Activated CD8-positive, alpha-beta T cell treated with anti-CD3 and anti-CD28 coated beads for 36 hours (primary cell): Measurements from ENCODE around the gene PHF5A. TPM values are rescaled to one million over a fixed set of nuclear protein-coding genes. Genes with fewer than 3 reads are reported as not detected.
A peak's percentile ranks its signal among the peaks of the same experiment; 100 is the strongest.

Experiments used
- ATAC-seq: fragments of 200-7000 bp; cut with Tn5 transposase; one replicate; pipeline ENCODE4 v1.10.0; 2021; ENCODE audit warnings: mild to moderate bottlenecking, moderate library complexity
- CTCF ChIA-PET: fragments of 350-600 bp; sonication (Branson Sonifier 250); formaldehyde crosslinking; loops from one replicate; lab custom pipeline; 2021; ENCODE audit warnings: antibody characterized with exemption; lab: Charles Lee
- POLR2A ChIA-PET: fragments of 350-600 bp; sonication (Branson Sonifier 250); formaldehyde crosslinking; loops from one replicate; lab custom pipeline; 2021; ENCODE audit warnings: antibody characterized with exemption; lab: Charles Lee
- DNase-seq: peaks from one replicate; pipeline ENCODE4 v3.0.0-alpha.2; 2020
- H3K27ac Mint-ChIP-seq: one replicate; pipeline ENCODE4 v1.8.0; 2021; ENCODE audit warnings: mild to moderate bottlenecking, mixed read lengths
- H3K27me3 Mint-ChIP-seq: one replicate; pipeline ENCODE4 v1.8.0; 2021; ENCODE audit warnings: mixed read lengths
- H3K36me3 Mint-ChIP-seq: one replicate; pipeline ENCODE4 v1.8.0; 2021; ENCODE audit warnings: low read depth, mixed read lengths
- H3K4me1 Mint-ChIP-seq: one replicate; pipeline ENCODE4 v1.8.0; 2021; ENCODE audit warnings: low read depth, mixed read lengths
- H3K4me3 Mint-ChIP-seq: one replicate; pipeline ENCODE4 v1.8.0; 2021; ENCODE audit warnings: mild to moderate bottlenecking, moderate library complexity, mixed read lengths
- H3K9me3 Mint-ChIP-seq: one replicate; pipeline ENCODE4 v1.8.0; 2021; ENCODE audit warnings: mixed read lengths
- CTCF ChIP-seq: fragments of 200-600 bp; IDR thresholded peaks from one replicate; pipeline ENCODE4 v1.8.0; 2022; ENCODE audit warnings: antibody characterized with exemption, mild to moderate bottlenecking
- intact Hi-C: fragments of 100-400 bp; cut with micrococcal nuclease; formaldehyde crosslinking; loops from one replicate; pipeline ENCODE4 v1.10.0; 2022
- total RNA-seq, 2 experiments: library from RNA; stranded (reverse); gene quantifications; one replicate each; pipeline ENCODE4 v1.2.3, GENCODE V29; 2021

PHF5A gene
- total RNA-seq, 2 experiments from 2014 or later, result 65.2 to 70.4 TPM

GRCh38 chr22:41480397-41480735, 11.9 kb upstream of the PHF5A start:
- ChIA-PET CTCF (interaction anchor here (0.8 to 4.5 kb wide), 3 partner anchors 12 to 77 kb away, joined by 3 to 20 read pairs (median 3); partner anchors contain the start of genes ACO2 and PHF5A), POLR2A (interaction anchor here (0.8 to 1.0 kb wide), 2 partner anchors 12 to 106 kb away, joined by 3 to 5 read pairs; partner anchors contain the start of genes ACO2 and PHF5A)
- H3K9me3 Mint-ChIP-seq, result no peaks in the 10 kb centered on the region
- no peak overlapping the region for H3K4me3 Mint-ChIP-seq
- ATAC-seq (no peak), DNase-seq (no peak)
- H3K27me3 Mint-ChIP-seq, result no peaks in the 10 kb centered on the region
- peaks cover 2% of the 10 kb centered on the region for H3K36me3 Mint-ChIP-seq
- intact Hi-C loops, result no loop called here
- H3K4me1 Mint-ChIP-seq, result peaks cover 41% of the 10 kb centered on the region
- no peak for TF ChIP-seq CTCF
- H3K27ac Mint-ChIP-seq, result no peak overlapping the region

- Mint-ChIP-seq H3K36me3 (peaks cover 2% of the 10 kb centered on the region), H3K27ac (peak overlapping the region; percentile 25), H3K4me3 (no peak overlapping the region), H3K27me3 (no peaks in the 10 kb centered on the region), H3K4me1 (peaks cover 39% of the 10 kb centered on the region), H3K9me3 (no peaks in the 10 kb centered on the region)
- CTCF ChIA-PET, result interaction anchor here (0.8 to 4.5 kb wide), 3 partner anchors 11 to 76 kb away, joined by 3 to 20 read pairs (median 3); partner anchors contain the start of genes ACO2 and PHF5A
- intact Hi-C loops, result no loop called here
- POLR2A ChIA-PET, result interaction anchor here (0.8 to 3.2 kb wide), 4 partner anchors 11 to 106 kb away, joined by 3 to 25 read pairs (median 6); partner anchors contain the start of genes ACO2, PHF5A and TOB2
- DNase-seq, result no peak
- ATAC-seq, result no peak
- TF ChIP-seq CTCF, result no peak
Observed at GRCh38 chr22:41479671-41480396, 11.3 kb upstream of the PHF5A start.

GRCh38 chr22:41478891-41479521, 10.5 kb upstream of the PHF5A start:
- ATAC-seq (peak; percentile 65), DNase-seq (peak; percentile 32)
- Mint-ChIP-seq H3K27me3 (no peaks in the 10 kb centered on the region), H3K4me1 (peaks cover 40% of the 10 kb centered on the region), H3K4me3 (no peak overlapping the region), H3K9me3 (no peaks in the 10 kb centered on the region), H3K36me3 (peaks cover 3% of the 10 kb centered on the region), H3K27ac (peak overlapping the region; percentile 25)
- ChIA-PET POLR2A (interaction anchor here (1.9 to 3.2 kb wide), 2 partner anchors 10 to 32 kb away, joined by 6 to 25 read pairs; partner anchors contain the start of genes ACO2, PHF5A and TOB2), CTCF (interaction anchor here (1.3 to 4.5 kb wide), 3 partner anchors 10 to 76 kb away, joined by 3 to 20 read pairs (median 9); partner anchors contain the start of genes ACO2 and PHF5A)
- TF ChIP-seq CTCF, result no peak
- intact Hi-C loops, result no loop called here

- intact Hi-C loops, result no loop called here
- no peak for TF ChIP-seq CTCF
- H3K9me3 Mint-ChIP-seq, result no peaks in the 10 kb centered on the region
- H3K27me3 Mint-ChIP-seq, result no peaks in the 10 kb centered on the region
- ChIA-PET CTCF (interaction anchor here (2.4 to 4.5 kb wide), 2 partner anchors 39 to 75 kb away, joined by 9 to 20 read pairs; no protein-coding TSS in a partner anchor), POLR2A (interaction anchor here (1.1 to 3.2 kb wide), 4 partner anchors 10 to 72 kb away, joined by 3 to 25 read pairs (median 5); partner anchors contain the start of genes ACO2, PHF5A and TOB2)
- ATAC-seq, result no peak
- H3K4me3 Mint-ChIP-seq, result no peak overlapping the region
- no peak for DNase-seq
- peak overlapping the region; percentile 55 for H3K27ac Mint-ChIP-seq
- peaks cover 45% of the 10 kb centered on the region for H3K4me1 Mint-ChIP-seq
- H3K36me3 Mint-ChIP-seq, result peaks cover 7% of the 10 kb centered on the region
Observed at GRCh38 chr22:41478473-41478872, 10.0 kb upstream of the PHF5A start.
